ENCODE data around the gene RPUSD1.

- TF ChIP-seq TAF1 (IDR thresholded peaks at IDR 0.05; ENCODE audit: borderline replicate concordance, low read depth, low read length) (no peak), IRF3 (IDR thresholded peaks at IDR 0.05; ENCODE audit: low read depth, low read length) (no peak), CTCF (IDR thresholded peaks at IDR 0.05) (no peak)
Observed at GRCh38 chr16:818592-818991, 30.4 kb upstream of the RPUSD1 start.
